WTC11 (cell line): ENCODE data around the gene LRRC7. TPM values are rescaled to one million over a fixed set of nuclear protein-coding genes. Genes with fewer than 3 reads are reported as not detected.

Experiments
- ATAC-seq: fragments of 200-7000 bp; cut with Tn5 transposase; 2 replicates; pipeline ENCODE4 v1.10.0; 2021; ENCODE audit warnings: mild to moderate bottlenecking, moderate library complexity
- CTCF ChIA-PET: fragments of 300-600 bp; sonication (Branson Sonifier 250); formaldehyde crosslinking; loops from one replicate; lab custom pipeline; 2021; ENCODE audit warnings: antibody characterized with exemption; lab: Charles Lee
- POLR2A ChIA-PET: fragments of 350-600 bp; sonication (Branson Sonifier 250); formaldehyde crosslinking; loops from one replicate; lab custom pipeline; 2021; ENCODE audit warnings: antibody characterized with exemption; lab: Charles Lee
- DNase-seq: peaks from one replicate; pipeline ENCODE4 v3.0.0; 2021; ENCODE audit warnings: low spot score
- H3K27ac Mint-ChIP-seq: 2 replicates; pipeline ENCODE4 v1.8.0; 2021; ENCODE audit warnings: mixed read lengths
- H3K27me3 Mint-ChIP-seq: 2 replicates; pipeline ENCODE4 v1.8.0; 2021; ENCODE audit warnings: low read depth, mild to moderate bottlenecking, moderate library complexity, mixed read lengths
- H3K36me3 Mint-ChIP-seq: 2 replicates; pipeline ENCODE4 v1.8.0; 2021; ENCODE audit warnings: mixed read lengths
- H3K4me1 Mint-ChIP-seq: 2 replicates; pipeline ENCODE4 v1.8.0; 2022; ENCODE audit warnings: mixed read lengths
- H3K4me3 Mint-ChIP-seq: 2 replicates; pipeline ENCODE4 v1.8.0; 2021; ENCODE audit warnings: mild to moderate bottlenecking, moderate library complexity, mixed read lengths
- H3K9me3 Mint-ChIP-seq: 2 replicates; pipeline ENCODE4 v1.8.0; 2021; ENCODE audit warnings: mixed read lengths
- CBFB ChIP-seq: sonication (generic); formaldehyde crosslinking; IDR thresholded peaks from 2 replicates; pipeline ENCODE4 v1.8.1; 2022; ENCODE audit warnings: mild to moderate bottlenecking, low read depth, missing genetic modification reagents
- ELF4 ChIP-seq: sonication (generic); formaldehyde crosslinking; IDR thresholded peaks from 2 replicates; pipeline ENCODE4 v1.8.1; 2022; ENCODE audit warnings: low read depth, mild to moderate bottlenecking, moderate library complexity, missing genetic modification reagents
- EMX1 ChIP-seq: fragments of 250-450 bp; sonication (Bioruptor Pico); IDR thresholded peaks from 2 replicates; pipeline ENCODE4 v1.8.0; 2021; ENCODE audit warnings: mild to moderate bottlenecking
- FOXJ3 ChIP-seq: sonication (generic); formaldehyde crosslinking; IDR thresholded peaks from 2 replicates; pipeline ENCODE4 v1.9.0; 2021; ENCODE audit warnings: missing genetic modification reagents, mild to moderate bottlenecking, borderline replicate concordance
- FOXK1 ChIP-seq: sonication (generic); formaldehyde crosslinking; IDR thresholded peaks from 2 replicates; pipeline ENCODE4 v1.8.0; 2022; ENCODE audit warnings: mild to moderate bottlenecking, moderate library complexity, missing genetic modification reagents
- GTF2I ChIP-seq: fragments of 250-450 bp; sonication (Bioruptor Pico); conservative IDR thresholded peaks from 2 replicates; pipeline ENCODE4 v1.4.0; 2021; ENCODE audit warnings: mild to moderate bottlenecking
- HMGA2 ChIP-seq: fragments of 250-450 bp; sonication (Bioruptor Pico); IDR thresholded peaks from 2 replicates; pipeline ENCODE4 v1.4.0; 2021; ENCODE audit warnings: mild to moderate bottlenecking, moderate library complexity
- IRF2 ChIP-seq: sonication (generic); formaldehyde crosslinking; IDR thresholded peaks from 2 replicates; pipeline ENCODE4 v1.8.0; 2022; ENCODE audit warnings: low read depth, missing genetic modification reagents, borderline replicate concordance
- JAZF1 ChIP-seq: fragments of 250-450 bp; sonication (Bioruptor Pico); IDR thresholded peaks from 2 replicates; pipeline ENCODE4 v1.9.0; 2021; ENCODE audit warnings: moderate library complexity, mild to moderate bottlenecking, inconsistent platforms
- NFE2L1 ChIP-seq: sonication (generic); formaldehyde crosslinking; IDR thresholded peaks from 2 replicates; pipeline ENCODE4 v1.8.1; 2023; ENCODE audit warnings: missing genetic modification reagents
- NR2C2 ChIP-seq: sonication (generic); formaldehyde crosslinking; IDR thresholded peaks from 2 replicates; pipeline ENCODE4 v1.8.0; 2022; ENCODE audit warnings: mild to moderate bottlenecking, missing genetic modification reagents
- PRDM15 ChIP-seq: sonication (generic); formaldehyde crosslinking; IDR thresholded peaks from 2 replicates; pipeline ENCODE4 v1.8.0; 2022; ENCODE audit warnings: missing genetic modification reagents
- ZNF396 ChIP-seq: fragments of 250-450 bp; sonication (Bioruptor Pico); IDR thresholded peaks from 2 replicates; pipeline ENCODE4 v1.8.0; 2021; ENCODE audit warnings: mild to moderate bottlenecking, moderate library complexity, borderline replicate concordance
- total RNA-seq: library from RNA; stranded (reverse); gene quantifications from 3 replicates; pipeline ENCODE4 v1.2.3, GENCODE V29; 2021
- TF ChIP-seq, protein P1 (sequence below): sonication (generic); formaldehyde crosslinking; IDR thresholded peaks from 2 replicates; pipeline ENCODE4 v1.8.1; 2023; ENCODE audit warnings: mild to moderate bottlenecking, missing genetic modification reagents, moderate library complexity
- TF ChIP-seq, protein P2 (sequence below): sonication (generic); formaldehyde crosslinking; IDR thresholded peaks from 2 replicates; pipeline ENCODE4 v1.8.1; 2022; ENCODE audit warnings: mild to moderate bottlenecking, moderate library complexity, missing genetic modification reagents
- TF ChIP-seq, protein P3 (sequence below): fragments of 250-450 bp; sonication (Bioruptor Pico); conservative IDR thresholded peaks from 2 replicates; pipeline ENCODE4 v1.9.0; 2021; ENCODE audit warnings: mild to moderate bottlenecking
- TF ChIP-seq, protein P4 (sequence below): sonication (generic); formaldehyde crosslinking; IDR thresholded peaks from 2 replicates; pipeline ENCODE4 v1.8.0; 2022; ENCODE audit warnings: mild to moderate bottlenecking, missing genetic modification reagents

Gene LRRC7
- total RNA-seq, 1 experiment from 2014 or later = not detected

- ATAC-seq = no peak
- ChIA-PET CTCF (interaction anchor here (1.6 kb wide), 1 partner anchor 49 kb away, joined by 3 read pairs; no protein-coding TSS in a partner anchor), POLR2A (no interaction called here)
- Mint-ChIP-seq H3K9me3 (no peaks in the 10 kb centered on the region), H3K27ac (no peak overlapping the region)
- TF ChIP-seq NFE2L1 (CRISPR knock-in tag) (no peak), ZNF396 (CRISPR knock-in tag) (no peak), PRDM15 (CRISPR knock-in tag) (no peak), FOXK1 (no peak), CBFB (no peak), HMGA2 (no peak)
- TF ChIP-seq, protein P1, sequence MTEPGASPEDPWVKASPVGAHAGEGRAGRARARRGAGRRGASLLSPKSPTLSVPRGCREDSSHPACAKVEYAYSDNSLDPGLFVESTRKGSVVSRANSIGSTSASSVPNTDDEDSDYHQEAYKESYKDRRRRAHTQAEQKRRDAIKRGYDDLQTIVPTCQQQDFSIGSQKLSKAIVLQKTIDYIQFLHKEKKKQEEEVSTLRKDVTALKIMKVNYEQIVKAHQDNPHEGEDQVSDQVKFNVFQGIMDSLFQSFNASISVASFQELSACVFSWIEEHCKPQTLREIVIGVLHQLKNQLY (CRISPR knock-in tag) = no peak
- TF ChIP-seq, protein P2, sequence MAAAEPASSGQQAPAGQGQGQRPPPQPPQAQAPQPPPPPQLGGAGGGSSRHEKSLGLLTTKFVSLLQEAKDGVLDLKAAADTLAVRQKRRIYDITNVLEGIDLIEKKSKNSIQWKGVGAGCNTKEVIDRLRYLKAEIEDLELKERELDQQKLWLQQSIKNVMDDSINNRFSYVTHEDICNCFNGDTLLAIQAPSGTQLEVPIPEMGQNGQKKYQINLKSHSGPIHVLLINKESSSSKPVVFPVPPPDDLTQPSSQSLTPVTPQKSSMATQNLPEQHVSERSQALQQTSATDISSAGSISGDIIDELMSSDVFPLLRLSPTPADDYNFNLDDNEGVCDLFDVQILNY = no peak
- TF ChIP-seq, all 79 proteins: peak for 0
- no peak for DNase-seq
- Mint-ChIP-seq H3K4me3 (no peak overlapping the region), H3K36me3 (no peaks in the 10 kb centered on the region), H3K4me1 (peaks cover 5% of the 10 kb centered on the region; the same call in 1 of the 2 replicates), H3K27me3 (no peaks in the 10 kb centered on the region)
These were observed 524.1 kb downstream of the LRRC7 start for GRCh38 chr1:70091811-70092210.

- H3K27me3 Mint-ChIP-seq = no peaks in the 10 kb centered on the region
- TF ChIP-seq GTF2I (CRISPR knock-in tag) (no peak), IRF2 (CRISPR knock-in tag) (no peak), EMX1 (CRISPR knock-in tag) (no peak)
- TF ChIP-seq, protein P3, sequence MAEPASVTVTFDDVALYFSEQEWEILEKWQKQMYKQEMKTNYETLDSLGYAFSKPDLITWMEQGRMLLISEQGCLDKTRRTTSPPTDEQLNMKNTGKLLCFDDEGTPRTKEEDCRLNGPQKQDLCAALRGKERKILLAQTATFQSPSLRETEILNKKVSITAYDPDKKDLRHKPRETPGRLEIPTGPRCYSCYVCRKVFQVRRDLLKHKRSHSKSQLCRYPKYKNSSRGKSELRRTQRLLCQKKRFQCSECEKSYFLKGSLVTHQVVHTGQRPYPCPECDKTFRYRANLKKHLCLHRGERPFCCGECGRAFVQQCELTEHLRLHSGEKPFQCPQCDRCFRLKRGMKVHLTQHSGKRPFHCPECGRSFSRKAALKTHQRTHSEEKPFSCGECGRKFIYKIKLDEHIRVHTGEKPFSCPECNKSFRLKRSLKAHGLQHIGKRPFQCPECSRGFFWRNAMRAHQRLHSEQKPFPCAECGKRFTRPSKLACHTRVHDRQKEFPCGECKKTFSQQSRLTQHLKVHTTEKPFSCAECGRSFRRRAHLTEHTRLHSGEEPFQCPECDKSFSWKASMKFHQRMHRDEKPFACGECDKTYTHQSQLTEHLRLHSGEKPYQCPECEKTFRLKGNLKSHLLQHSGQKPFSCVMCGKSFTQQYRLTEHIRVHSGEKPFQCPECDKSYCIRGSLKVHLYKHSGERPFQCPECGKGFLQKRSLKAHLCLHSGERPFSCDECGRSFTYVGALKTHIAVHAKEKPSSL (CRISPR knock-in tag) = no peak
- TF ChIP-seq, protein P2 = no peak
- H3K9me3 Mint-ChIP-seq = no peaks in the 10 kb centered on the region
- 0 out of 2 replicates have a peak overlapping the region, but pooled peaks have one; percentile 16 for H3K27ac Mint-ChIP-seq
- no peaks in the 10 kb centered on the region for H3K36me3 Mint-ChIP-seq
- ChIA-PET POLR2A (no interaction called here), CTCF (interaction anchor here (1.6 kb wide), 1 partner anchor 49 kb away, joined by 3 read pairs; no protein-coding TSS in a partner anchor)
- no peak for DNase-seq
- ATAC-seq = no peak
- no peak overlapping the region for H3K4me3 Mint-ChIP-seq
- peaks cover 5% of the 10 kb centered on the region; the same call in 1 of the 2 replicates for H3K4me1 Mint-ChIP-seq
These were observed 524.8 kb downstream of the LRRC7 start for GRCh38 chr1:70092526-70092925.

DNA sequence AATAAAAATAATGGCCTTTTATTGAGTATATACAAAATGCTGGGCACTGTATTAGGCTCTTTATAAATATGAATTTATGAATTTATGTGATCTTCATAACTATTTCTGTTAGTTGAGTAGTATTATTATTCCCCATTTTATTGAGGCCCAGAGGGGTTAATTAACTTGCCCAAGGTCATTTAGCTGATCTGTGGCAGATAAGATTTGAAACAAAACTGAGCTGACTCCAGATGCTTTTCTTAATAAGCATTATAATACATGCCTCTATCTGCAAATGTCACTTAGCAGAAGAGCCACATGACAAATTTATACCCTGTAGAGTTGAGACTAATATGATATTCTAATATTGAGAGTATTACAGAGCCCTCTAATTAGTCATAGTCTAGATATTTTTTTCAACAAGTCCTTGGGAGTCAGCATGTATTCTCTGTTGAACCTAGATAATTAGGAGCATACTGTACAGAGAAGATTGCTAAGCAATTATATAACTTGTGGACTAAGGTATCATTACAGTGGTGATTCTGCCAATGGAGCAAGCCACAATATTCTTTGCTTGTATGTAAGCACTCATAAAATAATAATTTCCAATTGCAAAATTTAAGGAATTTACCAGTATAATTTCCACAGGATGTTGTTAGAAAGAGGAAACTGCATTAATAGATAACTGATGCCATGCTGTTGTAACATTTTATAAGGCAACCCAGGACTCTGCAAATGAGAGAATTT, 525.7 kb downstream of the LRRC7 start:
- no peak for ATAC-seq
- CTCF ChIA-PET = no interaction called here
- no peak overlapping the region for H3K27ac Mint-ChIP-seq

More for the DNA sequence above, 525.7 kb downstream of the LRRC7 start:
- H3K4me1 Mint-ChIP-seq = peaks cover 5% of the 10 kb centered on the region; the same call in 1 of the 2 replicates
- no peak overlapping the region for H3K4me3 Mint-ChIP-seq
- TF ChIP-seq, protein P4, sequence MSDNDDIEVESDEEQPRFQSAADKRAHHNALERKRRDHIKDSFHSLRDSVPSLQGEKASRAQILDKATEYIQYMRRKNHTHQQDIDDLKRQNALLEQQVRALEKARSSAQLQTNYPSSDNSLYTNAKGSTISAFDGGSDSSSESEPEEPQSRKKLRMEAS (CRISPR knock-in tag) = no peak
- no peak for TF ChIP-seq ELF4 (CRISPR knock-in tag)
- TF ChIP-seq FOXJ3 (CRISPR knock-in tag) = no peak
- no peak for TF ChIP-seq NR2C2 (CRISPR knock-in tag)
- no peak for TF ChIP-seq JAZF1
- DNase-seq = no peak
- H3K27me3 Mint-ChIP-seq = no peaks in the 10 kb centered on the region
- no peaks in the 10 kb centered on the region for H3K36me3 Mint-ChIP-seq
- POLR2A ChIA-PET = no interaction called here
- H3K9me3 Mint-ChIP-seq = no peaks in the 10 kb centered on the region
